SU-DHL-6 (cell line): Measurements from ENCODE around the gene CCL1.

Experiments used
- H2AFZ ChIP-seq: fragments of 200-600 bp; sonication (generic); 2 replicates; pipeline ENCODE4 v1.6.1; 2014; ENCODE audit warnings: low read depth, mild to moderate bottlenecking, moderate library complexity, mixed read lengths, antibody characterized with exemption, low read length; ENCODE audit not compliant: severe bottlenecking
- H3F3A ChIP-seq: fragments of 200-600 bp; shearing (Covaris generic); 2 replicates; pipeline ENCODE4 v1.6.0; 2016; ENCODE audit warnings: antibody characterized with exemption, mild to moderate bottlenecking; ENCODE audit not compliant: insufficient read depth
- H3K27ac ChIP-seq: fragments of 200-600 bp; sonication (generic); 2 replicates; pipeline ENCODE4 v1.5.1; 2016; ENCODE audit warnings: low read depth, mild to moderate bottlenecking, low read length, moderate library complexity, mixed read lengths
- H3K27me3 ChIP-seq: fragments of 200-600 bp; sonication (generic), shearing (Covaris generic); 2 replicates; pipeline ENCODE4 v1.6.0; 2014; ENCODE audit warnings: mild to moderate bottlenecking, low read length
- H3K36me3 ChIP-seq: fragments of 200-600 bp; sonication (generic); 2 replicates; pipeline ENCODE4 v1.6.1; 2014; ENCODE audit warnings: mild to moderate bottlenecking, low read length, mixed read lengths
- H3K4me2 ChIP-seq: fragments of 300-600, 200-600 bp; shearing (Covaris generic), sonication (generic); 2 replicates; pipeline ENCODE4 v1.6.0; 2014; ENCODE audit warnings: low read length, low read depth, mild to moderate bottlenecking; ENCODE audit not compliant: poor library complexity, severe bottlenecking
- H3K4me3 ChIP-seq: fragments of 200-600 bp; sonication (generic); 2 replicates; pipeline ENCODE4 v1.5.1; 2014; ENCODE audit warnings: antibody characterized with exemption, low read length, mild to moderate bottlenecking, mixed read lengths; ENCODE audit not compliant: insufficient read depth, poor library complexity, severe bottlenecking
- H3K79me2 ChIP-seq: fragments of 200-600 bp; sonication (generic); 2 replicates; pipeline ENCODE4 v1.6.1; 2014; ENCODE audit warnings: mild to moderate bottlenecking, low read length, moderate library complexity; ENCODE audit not compliant: insufficient read depth
- H3K9ac ChIP-seq: fragments of 200-600 bp; sonication (generic); 2 replicates; pipeline ENCODE4 v1.7.0; 2014; ENCODE audit warnings: mild to moderate bottlenecking, low read length
- H3K9me2 ChIP-seq: fragments of 200-600 bp; sonication (generic); replicated peaks from 2 replicates; pipeline ENCODE4 v1.6.1; 2014; ENCODE audit warnings: low read length; ENCODE audit not compliant: insufficient read depth
- H3K9me3 ChIP-seq: fragments of 200-600 bp; sonication (generic); 2 replicates; pipeline ENCODE4 v1.6.1; 2014; ENCODE audit warnings: low read length, mixed read lengths; ENCODE audit not compliant: insufficient read depth
- H4K20me1 ChIP-seq: fragments of 200-600 bp; sonication (generic); 2 replicates; pipeline ENCODE4 v1.6.1; 2014; ENCODE audit warnings: low read depth, mild to moderate bottlenecking, antibody characterized with exemption, low read length, moderate library complexity, mixed read lengths
- EZH2phosphoT487 ChIP-seq: fragments of 200-600 bp; sonication (generic), shearing (Covaris generic); conservative IDR thresholded peaks from 2 replicates; pipeline ENCODE4 v1.6.1; 2018; ENCODE audit warnings: mild to moderate bottlenecking, antibody characterized with exemption, low read length, moderate library complexity, mixed read lengths
- TF ChIP-seq, protein P1 (sequence below): fragments of 200-600 bp; sonication (generic); IDR thresholded peaks from one replicate; pipeline ENCODE4 v1.5.1; 2017; ENCODE audit warnings: antibody characterized with exemption, mild to moderate bottlenecking, low read length, moderate library complexity; ENCODE audit not compliant: insufficient read depth, poor library complexity, severe bottlenecking

Gene CCL1

GRCh38 chr17:34374457-34374856 is 11.4 kb upstream of the CCL1 start:
- TF ChIP-seq EZH2phosphoT487, result no peak
- TF ChIP-seq, protein P1, sequence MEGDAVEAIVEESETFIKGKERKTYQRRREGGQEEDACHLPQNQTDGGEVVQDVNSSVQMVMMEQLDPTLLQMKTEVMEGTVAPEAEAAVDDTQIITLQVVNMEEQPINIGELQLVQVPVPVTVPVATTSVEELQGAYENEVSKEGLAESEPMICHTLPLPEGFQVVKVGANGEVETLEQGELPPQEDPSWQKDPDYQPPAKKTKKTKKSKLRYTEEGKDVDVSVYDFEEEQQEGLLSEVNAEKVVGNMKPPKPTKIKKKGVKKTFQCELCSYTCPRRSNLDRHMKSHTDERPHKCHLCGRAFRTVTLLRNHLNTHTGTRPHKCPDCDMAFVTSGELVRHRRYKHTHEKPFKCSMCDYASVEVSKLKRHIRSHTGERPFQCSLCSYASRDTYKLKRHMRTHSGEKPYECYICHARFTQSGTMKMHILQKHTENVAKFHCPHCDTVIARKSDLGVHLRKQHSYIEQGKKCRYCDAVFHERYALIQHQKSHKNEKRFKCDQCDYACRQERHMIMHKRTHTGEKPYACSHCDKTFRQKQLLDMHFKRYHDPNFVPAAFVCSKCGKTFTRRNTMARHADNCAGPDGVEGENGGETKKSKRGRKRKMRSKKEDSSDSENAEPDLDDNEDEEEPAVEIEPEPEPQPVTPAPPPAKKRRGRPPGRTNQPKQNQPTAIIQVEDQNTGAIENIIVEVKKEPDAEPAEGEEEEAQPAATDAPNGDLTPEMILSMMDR, result no peak

GRCh38 chr17:34371405-34372100 is 8.5 kb upstream of the CCL1 start:
- Histone ChIP-seq H3K79me2 (no peaks in the 10 kb centered on the region), H2AFZ (no peak overlapping the region), H3F3A (no peaks in the 10 kb centered on the region), H3K27me3 (no peaks in the 10 kb centered on the region), H3K36me3 (no peaks in the 10 kb centered on the region), H3K4me2 (no peak overlapping the region), H3K9me3 (no peaks in the 10 kb centered on the region), H3K27ac (no peak overlapping the region), H3K9ac (no peak overlapping the region), H4K20me1 (no peaks in the 10 kb centered on the region), H3K9me2 (no peaks in the 10 kb centered on the region), H3K4me3 (no peak overlapping the region)
- TF ChIP-seq EZH2phosphoT487, result no peak
- TF ChIP-seq, protein P1, result no peak

More at GRCh38 chr17:34374457-34374856, 11.4 kb upstream of the CCL1 start:
- H3K9me3 ChIP-seq, result no peaks in the 10 kb centered on the region
- no peak overlapping the region for H3K27ac ChIP-seq
- H3K4me2 ChIP-seq, result no peak overlapping the region
- H3K79me2 ChIP-seq, result no peaks in the 10 kb centered on the region
- H3K4me3 ChIP-seq, result no peak overlapping the region
- H3K27me3 ChIP-seq, result no peaks in the 10 kb centered on the region
- H3F3A ChIP-seq, result no peaks in the 10 kb centered on the region
- no peaks in the 10 kb centered on the region for H3K36me3 ChIP-seq
- H3K9ac ChIP-seq, result no peak overlapping the region
- no peaks in the 10 kb centered on the region for H4K20me1 ChIP-seq
- H2AFZ ChIP-seq, result no peak overlapping the region
- H3K9me2 ChIP-seq, result no peaks in the 10 kb centered on the region

DNA sequence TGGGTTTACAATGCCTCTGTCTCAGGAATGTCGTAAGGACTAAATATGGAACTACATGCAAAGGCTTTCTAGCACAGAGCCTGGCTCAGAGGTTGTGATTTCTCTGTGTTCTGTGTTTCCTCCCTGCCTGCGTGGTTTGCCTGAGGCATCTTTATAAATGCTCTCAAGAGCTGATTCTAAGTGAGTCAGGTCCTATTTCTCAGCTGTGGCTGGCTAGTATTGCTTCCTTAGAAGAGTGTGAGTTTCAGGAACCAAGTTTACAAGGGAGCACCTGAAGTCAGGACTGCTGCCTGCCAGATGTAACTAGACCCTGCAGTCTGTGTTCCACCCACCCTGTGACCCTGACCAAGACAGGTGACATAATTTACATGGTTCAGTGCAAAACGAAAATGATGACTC is 8.0 kb upstream of the CCL1 start:
- Histone ChIP-seq H3F3A (no peaks in the 10 kb centered on the region), H3K27ac (no peak overlapping the region)

More for the DNA sequence above, 8.0 kb upstream of the CCL1 start:
- Histone ChIP-seq H3K27me3 (no peaks in the 10 kb centered on the region), H4K20me1 (no peaks in the 10 kb centered on the region), H3K9me3 (no peaks in the 10 kb centered on the region), H3K79me2 (no peaks in the 10 kb centered on the region), H3K9me2 (no peaks in the 10 kb centered on the region), H3K4me2 (no peak overlapping the region), H3K9ac (no peak overlapping the region), H2AFZ (no peak overlapping the region), H3K36me3 (no peaks in the 10 kb centered on the region), H3K4me3 (no peak overlapping the region)
- TF ChIP-seq EZH2phosphoT487, result no peak
- TF ChIP-seq, protein P1, result no peak
